Type B pancreatic cell (in vitro differentiated cells): ENCODE data around the gene NPAS1. TPM values are rescaled to one million over a fixed set of nuclear protein-coding genes. Genes with fewer than 3 reads are reported as not detected.

Source experiments
- DNase-seq: peaks from one replicate; pipeline ENCODE4 v3.0.0; 2021; ENCODE audit warnings: mixed read lengths; ENCODE audit not compliant: unreplicated experiment; ENCODE audit errors: extremely low spot score
- H3K27ac Mint-ChIP-seq: 2 replicates; pipeline ENCODE4 v1.8.0; 2021; ENCODE audit warnings: mild to moderate bottlenecking, mixed read lengths
- H3K27me3 Mint-ChIP-seq: 2 replicates; pipeline ENCODE4 v1.8.0; 2021; ENCODE audit warnings: mixed read lengths
- H3K36me3 Mint-ChIP-seq: 2 replicates; pipeline ENCODE4 v1.8.0; 2021; ENCODE audit warnings: mixed read lengths
- H3K4me1 Mint-ChIP-seq: one replicate; pipeline ENCODE4 v1.8.0; 2021; ENCODE audit warnings: mixed read lengths; ENCODE audit not compliant: unreplicated experiment
- H3K4me3 Mint-ChIP-seq: 2 replicates; pipeline ENCODE4 v1.8.0; 2021; ENCODE audit warnings: mild to moderate bottlenecking, mixed read lengths
- H3K9me3 Mint-ChIP-seq: 2 replicates; pipeline ENCODE4 v1.8.0; 2021; ENCODE audit warnings: mixed read lengths
- total RNA-seq: library from RNA; stranded (reverse); gene quantifications from 2 replicates; pipeline ENCODE4 v1.2.1, GENCODE V29; 2021; ENCODE audit warnings: low replicate concordance
- TF ChIP-seq, protein P1 (sequence below): fragments of 200-600 bp; sonication (generic); conservative IDR thresholded peaks from 2 replicates; pipeline ENCODE4 v1.5.0; 2021; ENCODE audit warnings: antibody characterized with exemption, mild to moderate bottlenecking

Gene NPAS1
- total RNA-seq, 1 donor from 2014 or later, result 3.6 TPM

DNA sequence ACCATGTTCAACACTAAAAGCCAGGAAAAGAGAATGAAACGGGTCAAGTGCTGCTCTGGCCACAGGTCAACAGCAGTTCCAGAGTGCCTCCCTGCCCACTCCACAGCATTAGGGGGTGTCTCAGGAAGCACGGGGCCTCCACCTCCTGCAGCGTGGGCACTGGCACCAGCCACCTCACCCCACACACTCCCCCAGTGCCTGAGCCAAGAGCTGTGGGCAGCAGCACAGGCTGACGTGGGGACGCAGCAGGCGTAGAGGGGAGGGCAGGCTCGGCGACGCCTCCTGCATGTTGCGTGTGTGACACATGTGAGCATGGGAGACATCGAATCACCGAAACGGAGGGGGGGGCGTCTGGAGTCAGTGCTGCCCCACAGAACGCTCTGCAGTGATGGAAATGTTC is 50.2 kb downstream of the NPAS1 start:
- no peaks in the 10 kb centered on the region for H3K9me3 Mint-ChIP-seq
- peaks cover 11% of the 10 kb centered on the region for H3K36me3 Mint-ChIP-seq
- DNase-seq, result no peak
- no peak overlapping the region for H3K27ac Mint-ChIP-seq
- TF ChIP-seq, protein P1, sequence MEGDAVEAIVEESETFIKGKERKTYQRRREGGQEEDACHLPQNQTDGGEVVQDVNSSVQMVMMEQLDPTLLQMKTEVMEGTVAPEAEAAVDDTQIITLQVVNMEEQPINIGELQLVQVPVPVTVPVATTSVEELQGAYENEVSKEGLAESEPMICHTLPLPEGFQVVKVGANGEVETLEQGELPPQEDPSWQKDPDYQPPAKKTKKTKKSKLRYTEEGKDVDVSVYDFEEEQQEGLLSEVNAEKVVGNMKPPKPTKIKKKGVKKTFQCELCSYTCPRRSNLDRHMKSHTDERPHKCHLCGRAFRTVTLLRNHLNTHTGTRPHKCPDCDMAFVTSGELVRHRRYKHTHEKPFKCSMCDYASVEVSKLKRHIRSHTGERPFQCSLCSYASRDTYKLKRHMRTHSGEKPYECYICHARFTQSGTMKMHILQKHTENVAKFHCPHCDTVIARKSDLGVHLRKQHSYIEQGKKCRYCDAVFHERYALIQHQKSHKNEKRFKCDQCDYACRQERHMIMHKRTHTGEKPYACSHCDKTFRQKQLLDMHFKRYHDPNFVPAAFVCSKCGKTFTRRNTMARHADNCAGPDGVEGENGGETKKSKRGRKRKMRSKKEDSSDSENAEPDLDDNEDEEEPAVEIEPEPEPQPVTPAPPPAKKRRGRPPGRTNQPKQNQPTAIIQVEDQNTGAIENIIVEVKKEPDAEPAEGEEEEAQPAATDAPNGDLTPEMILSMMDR, result no peak
- H3K4me3 Mint-ChIP-seq, result no peak overlapping the region
- H3K4me1 Mint-ChIP-seq, result no peaks in the 10 kb centered on the region
- H3K27me3 Mint-ChIP-seq, result no peaks in the 10 kb centered on the region

DNA sequence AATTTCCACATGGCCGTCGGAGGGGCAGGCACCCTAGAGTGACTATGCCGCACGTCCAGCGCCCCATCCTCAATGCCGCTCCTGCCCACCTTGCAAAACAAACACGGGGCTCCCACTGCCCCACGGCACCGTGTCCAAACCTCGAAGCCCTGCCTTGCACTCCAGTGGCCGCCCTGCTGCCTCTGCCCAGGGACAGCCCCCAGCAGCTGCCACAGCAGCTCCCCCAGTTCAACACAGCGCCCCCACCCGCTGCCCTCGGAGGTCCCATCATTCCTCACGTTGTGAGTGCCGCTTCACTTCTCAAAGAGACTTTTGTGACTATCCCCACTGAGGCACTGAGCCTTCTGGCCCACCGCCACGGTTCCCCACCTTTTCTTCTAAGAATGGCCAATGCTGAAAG is 51.1 kb downstream of the NPAS1 start:
- H3K27me3 Mint-ChIP-seq, result no peaks in the 10 kb centered on the region
- H3K9me3 Mint-ChIP-seq, result no peaks in the 10 kb centered on the region
- H3K27ac Mint-ChIP-seq, result no peak overlapping the region
- TF ChIP-seq, protein P1, result no peak
- no peak overlapping the region for H3K4me3 Mint-ChIP-seq
- peaks cover 17% of the 10 kb centered on the region for H3K36me3 Mint-ChIP-seq
- no peak for DNase-seq
- no peaks in the 10 kb centered on the region for H3K4me1 Mint-ChIP-seq

DNA sequence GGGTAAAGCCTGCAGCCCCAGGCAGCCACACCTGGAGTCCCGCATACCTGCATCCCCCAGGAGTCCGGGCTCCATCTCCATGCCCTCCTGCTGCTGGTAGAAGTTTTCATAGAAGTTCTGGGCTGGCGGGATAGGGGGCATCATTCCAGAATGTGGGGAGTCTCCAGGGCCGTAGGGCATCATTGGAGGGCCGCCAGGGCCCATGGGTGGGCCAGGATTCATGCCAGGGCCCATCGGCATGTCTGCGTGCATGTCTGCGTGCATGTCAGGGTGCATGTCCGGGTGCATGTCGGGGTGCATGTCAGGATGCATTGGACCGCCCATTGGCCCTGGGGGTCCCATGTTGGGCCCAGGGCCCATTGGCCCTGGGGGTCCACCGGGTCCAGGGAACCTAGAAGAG is 52.1 kb downstream of the NPAS1 start:
- no peaks in the 10 kb centered on the region for H3K9me3 Mint-ChIP-seq

DNA sequence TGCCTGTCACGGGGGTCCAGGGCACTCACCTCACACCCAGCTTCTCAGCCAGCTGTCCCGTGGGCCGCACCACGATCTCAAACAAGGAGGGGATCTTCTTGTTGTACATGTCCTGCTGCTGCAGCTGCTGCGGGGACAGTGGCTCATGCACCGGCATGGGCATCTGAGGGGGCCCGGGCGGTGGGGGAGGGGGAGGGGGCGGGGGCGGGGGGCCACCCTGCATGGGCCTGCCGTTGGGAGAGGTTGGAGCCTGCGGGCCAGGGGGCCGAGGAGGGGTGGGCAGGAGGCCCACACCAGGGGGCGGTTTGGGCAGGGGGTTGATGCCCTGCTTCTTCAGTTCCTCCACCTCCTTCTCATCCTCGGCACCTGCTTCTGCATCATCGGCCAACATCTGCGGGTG is 52.7 kb downstream of the NPAS1 start:
- Mint-ChIP-seq H3K4me3 (no peak overlapping the region), H3K9me3 (no peaks in the 10 kb centered on the region), H3K27ac (no peak overlapping the region), H3K36me3 (peaks cover 17% of the 10 kb centered on the region), H3K27me3 (no peaks in the 10 kb centered on the region), H3K4me1 (no peaks in the 10 kb centered on the region)
- TF ChIP-seq, protein P1, result no peak
- DNase-seq, result no peak

More for the DNA sequence above, 52.1 kb downstream of the NPAS1 start:
- no peak overlapping the region for H3K27ac Mint-ChIP-seq
- H3K36me3 Mint-ChIP-seq, result peaks cover 17% of the 10 kb centered on the region
- no peak for DNase-seq
- H3K4me3 Mint-ChIP-seq, result no peak overlapping the region
- no peaks in the 10 kb centered on the region for H3K4me1 Mint-ChIP-seq
- TF ChIP-seq, protein P1, result no peak
- H3K27me3 Mint-ChIP-seq, result no peaks in the 10 kb centered on the region

DNA sequence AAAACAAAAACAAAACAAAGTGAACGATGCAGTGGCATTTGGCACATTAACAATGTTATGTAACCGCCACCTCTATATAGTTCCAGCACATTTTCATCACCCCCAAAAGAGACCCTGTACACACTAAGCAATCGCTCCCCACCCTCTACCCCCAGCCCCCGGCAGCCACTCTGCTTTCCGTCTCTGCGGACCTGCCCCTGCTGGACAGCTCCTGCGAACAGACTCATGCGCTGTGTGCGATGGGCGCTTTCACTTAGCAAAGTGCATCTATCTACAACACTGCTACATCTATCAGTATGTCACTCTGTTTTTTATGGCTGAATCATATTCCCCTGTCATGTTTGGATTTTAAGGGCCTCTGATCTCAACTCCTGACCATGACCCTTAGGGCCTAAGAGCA is 53.9 kb downstream of the NPAS1 start:
- TF ChIP-seq, protein P1, result no peak
- Mint-ChIP-seq H3K36me3 (peaks cover 17% of the 10 kb centered on the region), H3K27ac (no peak overlapping the region), H3K4me3 (no peak overlapping the region), H3K27me3 (no peaks in the 10 kb centered on the region), H3K9me3 (no peaks in the 10 kb centered on the region), H3K4me1 (no peaks in the 10 kb centered on the region)
- no peak for DNase-seq

DNA sequence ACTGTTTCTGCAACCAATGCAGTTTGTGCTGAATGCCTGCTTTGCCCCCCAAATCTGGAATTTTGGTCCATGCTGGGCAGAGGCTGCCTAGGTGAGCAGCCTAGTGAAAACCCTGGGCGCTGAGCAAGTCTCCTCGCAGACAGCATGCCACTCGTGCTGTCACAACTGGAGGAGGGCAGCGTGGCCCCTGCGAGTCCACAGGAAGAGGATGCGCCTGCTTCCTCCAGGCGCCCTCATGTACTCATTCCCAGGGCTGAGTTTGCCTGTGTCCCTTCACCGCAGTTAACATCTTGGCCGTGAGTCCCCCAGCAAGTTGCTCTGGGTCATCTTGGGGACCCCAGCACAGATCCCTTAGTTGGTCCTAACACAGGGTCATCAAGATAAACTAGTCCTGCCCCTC is 55.0 kb downstream of the NPAS1 start:
- Mint-ChIP-seq H3K36me3 (peaks cover 17% of the 10 kb centered on the region), H3K4me3 (no peak overlapping the region), H3K27ac (no peak overlapping the region)

More for the DNA sequence above, 55.0 kb downstream of the NPAS1 start:
- Mint-ChIP-seq H3K9me3 (no peaks in the 10 kb centered on the region), H3K27me3 (no peaks in the 10 kb centered on the region), H3K4me1 (no peaks in the 10 kb centered on the region)
- DNase-seq, result no peak
- TF ChIP-seq, protein P1, result no peak
